ENCODE data around the gene GRPEL2.

The GRPEL2 gene, protein sequence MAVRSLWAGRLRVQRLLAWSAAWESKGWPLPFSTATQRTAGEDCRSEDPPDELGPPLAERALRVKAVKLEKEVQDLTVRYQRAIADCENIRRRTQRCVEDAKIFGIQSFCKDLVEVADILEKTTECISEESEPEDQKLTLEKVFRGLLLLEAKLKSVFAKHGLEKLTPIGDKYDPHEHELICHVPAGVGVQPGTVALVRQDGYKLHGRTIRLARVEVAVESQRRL

DNA sequence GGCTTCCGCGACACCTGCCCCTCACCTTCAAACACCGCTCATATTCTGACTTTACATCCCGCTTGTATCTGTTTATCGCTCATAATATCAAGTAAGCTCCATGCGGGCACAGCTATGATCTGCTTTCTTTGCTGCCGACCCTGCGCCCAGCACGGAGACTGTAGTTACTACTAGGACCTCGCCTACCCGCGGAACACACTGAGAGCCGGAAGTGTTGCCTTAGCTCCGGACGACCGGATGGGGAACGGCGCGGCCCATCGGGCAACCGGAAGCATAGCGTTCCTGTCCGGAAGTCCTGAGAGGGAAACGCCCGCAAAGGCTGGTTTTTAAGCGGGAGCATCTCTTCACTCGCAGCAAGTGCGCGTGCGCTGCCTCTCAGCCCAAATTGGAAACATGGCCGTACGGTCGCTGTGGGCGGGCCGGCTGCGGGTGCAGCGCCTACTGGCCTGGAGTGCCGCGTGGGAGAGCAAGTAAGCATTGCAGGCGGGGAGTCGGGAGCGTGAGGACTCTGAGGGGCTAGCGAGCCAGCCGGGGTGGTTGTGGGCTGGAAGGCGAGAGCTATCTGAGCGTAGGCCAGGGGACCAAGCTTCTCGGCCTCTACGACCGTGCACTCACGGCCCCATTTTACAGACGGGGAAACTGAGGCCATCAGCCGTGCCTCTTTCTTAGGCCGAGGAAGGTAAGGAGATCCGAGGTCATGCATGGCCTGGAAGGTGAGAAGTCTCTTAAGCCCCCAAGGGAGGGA is at the start of gene GRPEL2:
TSS of gene GRPEL2 (plus strand) at position 353 of the 745 bp plus-strand sequence. CDS start at position 394, 41 bp downstream.
- DNase-seq (ENCODE audit: low read depth in 3 of 3): peak; percentile 90 to 96 (median 91)

DNA sequence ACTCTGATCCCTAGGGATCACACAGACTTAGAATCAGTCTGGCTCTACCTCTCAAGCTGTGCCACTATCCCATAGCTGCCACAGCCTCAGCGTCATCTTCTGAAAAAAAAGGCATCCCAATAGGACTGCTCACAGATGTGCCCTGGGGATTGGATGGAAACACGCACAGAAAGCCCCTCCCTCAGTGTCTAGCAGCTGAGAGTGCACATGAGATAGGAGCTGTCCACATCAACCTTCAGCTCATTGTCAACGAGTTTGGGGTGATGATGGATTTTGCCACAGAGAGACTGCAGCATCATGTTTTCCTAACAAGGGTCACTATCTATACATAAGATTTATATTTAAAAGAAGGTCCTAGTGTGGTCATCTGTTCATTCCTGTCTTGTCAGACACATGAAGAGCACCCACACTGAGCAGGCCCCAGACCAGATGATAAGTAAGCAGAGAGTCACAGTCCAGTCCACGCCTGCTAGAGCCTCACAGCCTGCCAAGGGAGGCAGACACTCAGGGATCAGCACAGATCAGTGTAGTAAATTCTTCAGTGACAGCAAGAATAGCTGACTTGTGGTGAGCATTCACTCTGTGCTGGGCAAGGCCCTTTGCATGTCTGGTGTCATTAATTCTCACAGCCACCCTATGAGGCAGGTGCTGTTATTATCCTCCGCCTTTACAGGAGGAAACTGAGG is 47.8 kb upstream of the GRPEL2 start:
- DNase-seq (ENCODE audit: low read depth in 3 of 3): no peak

DNA sequence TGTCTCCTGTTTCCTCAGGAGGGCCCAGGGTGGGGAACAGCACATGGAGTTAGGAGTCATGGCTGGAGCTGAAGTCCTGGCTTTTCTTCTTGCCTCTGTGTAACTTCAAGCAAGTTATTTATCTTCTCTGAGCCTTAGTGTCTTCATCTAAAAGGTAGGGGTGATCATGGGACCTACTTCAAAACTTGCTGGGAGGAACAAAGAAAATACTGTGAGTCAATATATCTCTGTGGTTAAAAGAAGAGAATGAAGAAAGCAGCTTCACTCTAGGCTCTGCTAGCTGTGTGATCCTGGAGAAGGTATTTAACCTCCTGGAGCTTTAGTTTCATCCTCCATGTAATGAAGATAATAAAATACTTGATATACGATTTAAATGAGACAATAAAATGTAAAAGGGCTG is 47.1 kb upstream of the GRPEL2 start:
- no peak for DNase-seq (ENCODE audit: low read depth in 3 of 3)

DNA sequence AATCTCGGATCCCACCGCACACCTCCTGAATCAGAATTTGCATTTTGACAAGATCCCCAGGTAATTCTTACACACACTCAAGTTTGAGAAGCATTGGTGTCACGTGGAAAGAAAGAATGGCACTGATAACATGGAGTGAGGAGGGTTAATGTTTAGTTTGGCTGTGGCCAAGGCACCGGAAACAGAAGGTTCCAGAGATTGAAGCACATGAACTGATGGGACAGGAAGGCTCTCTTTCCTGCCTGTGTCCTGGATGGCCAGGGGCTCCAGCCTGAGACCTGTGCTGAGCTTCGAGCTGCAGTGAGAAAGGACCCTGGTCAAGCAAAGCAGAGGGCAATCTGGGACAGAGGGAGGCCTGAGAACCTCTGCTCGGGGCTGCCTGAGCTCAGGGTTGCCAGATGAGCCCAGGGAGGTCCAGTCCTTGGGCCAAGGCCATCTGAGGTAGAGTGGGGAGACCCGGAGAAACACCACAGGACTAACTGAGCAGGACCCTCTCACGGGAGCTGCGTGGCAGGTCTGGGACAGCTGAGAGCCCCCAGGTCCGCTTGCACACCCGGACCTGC is 46.4 kb upstream of the GRPEL2 start:
- DNase-seq (ENCODE audit: low read depth in 3 of 3): no peak

DNA sequence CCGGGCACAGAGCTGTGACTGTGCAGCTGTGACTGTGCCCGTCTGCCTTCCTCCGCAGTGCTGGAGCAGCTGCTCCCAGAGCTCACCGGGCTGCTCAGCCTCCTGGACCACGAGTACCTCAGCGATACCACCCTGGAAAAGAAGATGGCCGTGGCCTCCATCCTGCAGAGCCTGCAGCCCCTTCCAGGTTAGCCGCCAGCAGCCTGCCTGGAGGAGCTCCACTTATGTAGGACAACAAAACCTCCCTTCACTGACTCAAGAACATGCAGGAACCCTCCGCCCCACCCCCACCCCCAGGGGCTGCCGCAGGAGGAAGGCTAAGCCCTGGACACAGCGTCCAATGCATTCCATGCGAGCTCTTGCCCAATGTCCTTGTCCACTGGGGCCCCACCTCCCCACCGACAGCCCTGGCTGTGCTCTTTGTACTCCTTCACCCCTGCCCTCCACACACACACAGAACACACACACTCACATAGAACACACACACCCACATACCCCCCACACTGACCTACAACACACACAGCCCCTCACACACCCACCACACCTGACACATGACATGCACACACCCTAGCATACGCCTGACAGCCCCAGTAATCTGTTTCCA is 45.7 kb upstream of the GRPEL2 start:
- no peak for DNase-seq (ENCODE audit: low read depth in 3 of 3)

DNA sequence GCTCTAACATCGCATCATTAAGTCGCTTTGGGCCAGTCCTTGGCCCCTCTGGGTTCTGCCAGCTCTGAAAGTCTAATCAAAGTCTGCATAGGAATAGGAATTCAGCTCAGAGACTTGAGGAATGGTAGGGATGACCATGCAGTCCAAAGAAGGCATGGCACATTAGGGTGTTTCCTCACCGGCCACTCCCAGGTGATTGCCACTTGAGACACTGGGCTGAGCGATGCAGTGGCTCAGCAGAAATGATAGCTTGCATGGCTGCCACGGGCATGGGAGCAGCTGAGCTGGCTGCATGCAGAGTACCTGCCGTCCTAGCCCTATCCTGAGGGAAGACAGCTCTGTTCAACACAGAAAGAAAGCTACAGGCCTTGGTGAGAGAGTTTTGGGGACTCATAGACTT is 44.9 kb upstream of the GRPEL2 start:
- DNase-seq (ENCODE audit: low read depth in 3 of 3): no peak

DNA sequence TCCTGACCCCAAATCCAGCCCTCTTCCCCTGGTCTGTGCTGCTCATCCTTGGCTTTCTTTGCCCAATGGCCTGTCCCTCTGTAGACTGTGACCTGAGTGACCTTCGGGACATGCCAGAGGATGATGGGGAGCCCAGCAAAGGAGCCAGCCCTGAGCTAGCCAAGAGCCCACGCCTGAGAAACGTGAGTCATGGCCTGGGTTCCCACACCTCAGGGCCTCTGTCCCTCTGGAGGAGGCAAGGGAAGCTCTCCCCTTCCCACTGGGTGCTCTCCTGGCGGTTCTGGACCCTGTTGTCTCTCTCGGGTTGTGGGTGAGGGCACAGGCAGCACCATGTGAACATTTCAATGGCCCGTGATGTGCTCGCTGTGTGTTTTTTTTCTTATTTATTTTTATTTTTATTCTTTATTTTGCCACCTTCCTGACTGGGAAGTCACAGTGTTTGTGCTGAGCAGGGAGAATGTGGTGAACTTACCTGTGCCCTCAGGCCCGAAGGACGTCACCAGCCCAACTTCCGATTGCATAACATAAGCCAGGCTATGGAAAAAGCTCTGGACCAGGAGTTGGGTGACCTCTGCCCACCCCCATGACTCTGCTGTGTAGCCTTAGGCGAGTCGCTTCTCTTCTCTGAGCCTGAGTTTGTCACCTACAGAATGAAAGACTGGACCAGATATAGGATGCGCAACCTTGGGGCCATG is 44.1 kb upstream of the GRPEL2 start:
- DNase-seq (ENCODE audit: low read depth in 3 of 3): no peak

DNA sequence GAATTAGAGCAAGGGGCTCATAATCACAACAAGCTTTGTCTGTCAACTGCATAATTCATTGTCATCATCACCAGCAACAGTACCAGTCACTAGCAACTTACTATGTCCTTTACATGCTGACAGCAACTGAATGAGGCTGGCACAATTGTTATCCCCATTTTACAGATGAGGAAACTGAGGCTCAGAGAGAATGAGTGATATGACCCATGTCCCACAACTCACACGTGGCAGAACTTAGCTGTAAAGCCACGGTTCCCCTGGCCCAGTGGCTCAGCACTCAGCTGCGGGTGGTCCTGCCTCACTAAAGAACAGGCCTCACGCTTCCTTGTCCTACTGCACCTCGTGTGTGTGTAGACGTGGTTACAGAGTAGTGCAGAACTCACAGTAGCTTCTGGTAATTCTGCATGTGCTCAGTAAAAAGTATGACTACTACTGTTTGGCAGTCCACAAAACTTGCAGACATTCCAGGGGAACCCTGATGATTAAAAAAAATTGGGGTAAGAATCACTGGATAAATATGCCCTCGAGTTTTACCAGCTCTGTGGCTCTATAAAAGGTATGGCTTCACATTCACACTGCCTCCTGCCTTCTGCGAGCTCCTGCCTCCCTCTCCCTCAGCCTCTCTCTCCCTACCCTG is 43.4 kb upstream of the GRPEL2 start:
- no peak for DNase-seq (ENCODE audit: low read depth in 3 of 3)

DNA sequence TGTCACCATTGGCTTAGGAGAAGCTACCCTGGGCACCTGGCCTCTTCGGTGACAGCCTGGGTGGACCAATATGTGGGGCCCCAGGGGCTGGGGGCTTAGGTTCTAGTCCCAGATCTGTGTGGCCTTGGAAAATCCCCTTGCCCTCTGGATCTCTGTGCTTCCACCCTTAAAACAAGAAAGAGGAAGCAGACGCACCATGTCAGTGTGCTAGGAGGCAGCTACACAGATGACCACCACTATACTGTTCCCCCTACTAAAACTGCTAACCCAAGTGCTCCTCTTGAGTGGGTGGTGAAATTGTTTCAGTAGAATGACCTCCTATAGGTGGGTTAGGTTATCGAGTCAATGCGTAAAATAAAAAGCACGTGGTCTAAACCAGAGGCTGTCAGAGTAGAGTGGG is 42.7 kb upstream of the GRPEL2 start:
- DNase-seq (ENCODE audit: low read depth in 3 of 3): no peak

DNA sequence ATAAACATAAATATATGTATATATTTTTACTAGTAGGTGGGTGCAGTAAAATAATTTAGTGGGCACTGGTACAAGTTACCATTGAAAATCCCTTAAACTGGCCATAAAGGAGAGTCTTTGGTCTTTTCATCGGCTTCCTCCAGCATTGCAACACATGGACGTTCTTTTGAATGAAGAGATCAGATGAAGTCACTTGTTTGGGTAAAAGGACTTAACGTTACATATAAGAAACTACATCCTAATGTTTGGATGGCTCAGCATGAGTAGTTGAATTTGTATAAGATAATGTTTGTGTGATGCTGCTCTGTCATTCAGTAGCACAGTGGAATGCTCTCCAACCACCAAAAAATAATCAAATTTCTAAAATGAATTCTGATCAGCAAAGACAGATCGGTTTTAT is 42.1 kb upstream of the GRPEL2 start:
- DNase-seq (ENCODE audit: low read depth in 3 of 3): no peak

DNA sequence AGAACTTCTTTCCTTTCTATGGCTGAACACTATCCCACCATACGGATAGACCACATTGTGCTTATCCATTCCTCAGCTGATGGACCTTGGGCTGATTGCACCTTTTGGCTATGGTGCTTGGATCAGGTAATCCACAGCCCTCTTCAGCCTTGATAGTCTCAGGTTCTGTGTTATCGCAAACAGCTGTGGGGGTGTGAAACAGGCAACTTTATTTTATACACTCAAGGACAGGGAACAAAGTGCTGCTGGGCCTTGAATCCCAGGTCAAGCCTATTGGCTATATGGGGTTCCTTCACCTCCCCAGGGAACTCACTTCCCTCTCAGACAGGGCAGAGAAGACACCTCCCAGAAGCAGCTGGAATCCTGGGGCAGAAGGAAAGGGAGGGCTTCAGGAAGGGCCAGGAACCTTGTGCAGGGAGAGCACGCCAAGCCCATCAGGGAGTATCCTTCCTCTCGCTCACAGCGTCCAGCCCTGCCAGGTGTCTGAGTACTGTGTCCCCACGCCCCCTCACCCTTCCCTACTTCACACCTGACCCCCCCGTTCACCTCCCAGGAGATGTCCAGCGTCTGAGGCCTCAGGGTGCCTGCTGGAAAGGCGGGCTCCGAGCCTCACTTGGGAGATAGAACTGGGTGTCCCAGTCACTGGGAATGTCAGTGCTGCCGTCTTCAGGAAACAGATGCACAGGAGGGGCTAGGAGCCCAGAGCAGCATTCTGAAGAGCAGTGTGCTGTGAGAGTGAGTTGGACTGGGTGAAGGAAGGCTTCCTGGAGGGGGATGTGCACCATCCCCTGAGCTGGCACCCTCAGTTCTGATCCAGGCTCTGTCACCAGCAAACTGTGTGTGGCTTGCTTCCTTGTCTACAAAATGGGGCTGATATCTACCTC is 40.9 kb upstream of the GRPEL2 start:
- DNase-seq (ENCODE audit: low read depth in 3 of 3): no peak

DNA sequence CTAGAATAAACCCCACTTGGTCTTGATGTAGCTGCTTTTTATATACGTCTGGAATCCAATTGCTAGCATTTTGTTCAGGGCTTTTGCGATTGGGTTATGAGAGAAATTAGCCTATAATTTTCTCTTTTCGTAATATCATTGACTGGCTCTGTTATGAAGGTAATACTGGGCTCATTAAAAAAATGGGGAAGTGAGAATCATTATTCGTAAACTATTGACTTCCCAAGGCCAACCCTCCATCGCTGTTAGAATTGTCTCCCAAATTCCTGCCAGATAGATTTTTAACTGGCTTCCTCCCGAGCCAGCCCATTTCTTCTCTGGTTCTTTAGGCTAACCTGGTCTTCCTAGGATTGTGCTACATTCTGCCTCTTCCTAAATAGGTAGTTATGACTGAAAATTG is 35.9 kb upstream of the GRPEL2 start:
- DNase-seq (ENCODE audit: low read depth in 3 of 3): no peak

DNA sequence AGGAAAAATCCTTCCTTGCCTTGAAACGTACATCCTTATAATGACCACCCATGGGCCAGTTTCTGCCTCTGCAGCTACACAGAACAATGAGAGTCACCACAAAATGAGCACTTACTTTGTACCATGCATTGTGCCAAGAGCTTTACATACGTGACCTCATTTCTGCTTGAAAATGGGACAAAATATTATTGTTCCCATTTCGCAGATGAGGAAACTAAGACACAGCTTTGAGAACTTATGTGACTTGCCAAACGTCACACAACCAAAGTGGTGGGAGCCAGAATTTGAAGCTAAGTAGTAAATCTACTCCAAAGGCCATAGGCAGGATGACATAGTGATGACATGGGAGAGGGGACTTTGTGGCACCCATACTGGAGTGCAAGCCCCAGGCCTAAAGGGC is 34.8 kb upstream of the GRPEL2 start:
- DNase-seq (ENCODE audit: low read depth in 3 of 3): no peak

DNA sequence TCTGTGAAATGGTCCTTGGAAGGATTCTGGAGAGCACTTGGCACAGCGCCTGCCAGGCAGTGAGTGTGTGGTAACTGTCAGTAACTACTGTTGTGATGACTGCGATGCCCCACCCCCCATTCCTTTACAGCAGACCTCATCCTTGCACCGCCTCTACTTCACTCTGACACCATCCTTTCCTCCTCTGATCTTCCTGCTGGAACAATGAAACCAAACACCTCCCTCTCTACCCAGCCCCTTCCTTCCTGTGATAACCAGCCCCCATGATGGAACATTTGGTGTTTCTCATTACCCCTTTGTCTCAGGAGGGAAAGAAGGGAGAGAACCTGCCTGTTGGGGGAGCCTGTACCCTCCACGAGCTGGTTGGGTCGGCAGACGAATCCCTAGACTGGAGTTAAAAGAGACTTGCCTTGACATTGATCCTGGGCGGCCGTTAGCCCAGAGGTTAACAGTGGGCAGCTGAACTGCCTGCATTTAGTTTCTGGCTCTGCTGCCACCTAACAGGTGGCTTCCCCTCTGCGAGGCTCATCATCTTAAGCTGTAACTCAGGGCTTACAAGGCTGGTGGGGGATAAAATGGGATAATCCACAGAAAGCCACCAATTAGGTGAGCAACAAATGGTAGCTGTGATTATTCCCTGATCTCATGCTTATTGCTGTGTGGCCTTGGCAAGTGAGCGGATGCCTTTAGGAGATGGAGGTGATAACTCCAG is 34.2 kb upstream of the GRPEL2 start:
- DNase-seq (ENCODE audit: low read depth in 3 of 3): no peak

DNA sequence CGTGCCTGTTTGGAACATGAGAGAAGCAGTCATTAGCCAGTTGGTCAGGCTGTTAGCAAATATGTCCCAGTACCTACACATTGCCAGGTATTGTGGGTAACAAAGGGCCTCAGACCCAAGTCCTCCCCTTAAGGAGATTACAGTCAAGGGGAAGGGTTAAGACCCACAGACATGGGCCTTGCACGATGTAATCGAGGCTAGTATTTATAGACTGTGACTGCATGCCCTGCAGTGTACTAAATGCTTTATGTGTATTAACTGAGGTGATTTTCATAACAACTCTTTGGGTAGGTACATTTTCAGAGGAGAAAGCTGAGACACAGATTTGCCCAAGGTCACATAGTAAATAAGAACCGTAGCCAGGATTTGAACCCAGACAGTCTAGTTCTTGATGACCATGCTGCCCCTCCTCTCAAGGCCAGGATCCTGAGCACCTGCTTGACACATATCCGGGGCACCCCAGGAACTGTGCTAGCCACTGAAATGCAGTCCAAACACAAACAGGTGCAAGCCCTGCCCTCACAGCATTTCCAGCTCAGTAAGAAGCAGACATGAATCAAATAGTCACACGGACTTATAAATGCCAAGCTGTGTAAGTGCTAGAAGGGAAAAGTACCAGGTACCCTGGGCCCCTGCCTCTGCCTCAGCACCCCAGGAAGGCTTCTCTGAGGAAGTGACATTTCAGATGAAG is 32.0 kb upstream of the GRPEL2 start:
- DNase-seq (ENCODE audit: low read depth in 3 of 3): no peak

DNA sequence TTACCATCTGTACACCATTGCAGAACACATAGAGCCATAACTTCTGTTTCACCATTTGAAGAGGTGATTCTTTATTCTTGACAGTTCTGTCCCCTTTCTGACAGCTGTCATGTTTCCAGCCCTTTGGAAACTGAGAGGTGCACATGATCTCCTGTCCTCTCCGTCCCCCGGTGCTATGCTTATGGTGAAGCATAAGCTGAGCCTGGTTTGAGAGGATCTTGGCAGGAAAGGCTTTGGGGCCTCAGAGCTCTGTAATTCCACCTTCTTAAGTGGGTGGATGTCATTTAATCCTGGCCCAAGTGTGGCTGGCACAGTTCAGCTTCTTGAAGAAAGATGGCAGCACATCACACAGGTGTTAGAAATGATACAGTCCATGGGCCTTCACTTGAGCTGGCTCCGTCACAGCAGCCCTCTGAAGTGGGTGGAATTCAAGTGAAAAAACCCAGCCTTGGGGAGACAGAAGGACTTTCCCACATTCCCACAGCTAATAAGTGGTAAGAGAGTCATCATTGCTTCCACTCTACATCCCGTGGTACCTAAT is 30.7 kb upstream of the GRPEL2 start:
- DNase-seq (ENCODE audit: low read depth in 3 of 3): no peak

DNA sequence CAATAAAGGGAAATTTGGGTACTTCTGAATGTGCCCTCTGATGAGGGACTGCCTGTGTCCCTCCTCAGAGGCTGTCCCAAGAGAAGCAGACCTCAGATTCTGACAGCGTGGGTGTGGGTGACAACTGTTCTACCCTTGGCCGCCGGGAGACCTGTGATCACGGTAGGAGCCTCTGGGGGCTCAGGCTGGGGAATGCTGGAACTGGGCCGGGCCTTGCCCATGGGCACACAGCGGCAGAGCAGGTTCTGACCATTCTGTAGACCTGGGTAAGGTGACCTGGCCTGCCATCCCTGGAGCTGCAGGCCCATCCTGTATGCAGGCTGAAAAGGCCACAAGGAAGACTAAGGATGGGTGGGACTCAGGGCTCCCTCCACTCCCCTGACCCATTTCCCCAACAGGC is 29.5 kb upstream of the GRPEL2 start:
- no peak for DNase-seq (ENCODE audit: low read depth in 3 of 3)

DNA sequence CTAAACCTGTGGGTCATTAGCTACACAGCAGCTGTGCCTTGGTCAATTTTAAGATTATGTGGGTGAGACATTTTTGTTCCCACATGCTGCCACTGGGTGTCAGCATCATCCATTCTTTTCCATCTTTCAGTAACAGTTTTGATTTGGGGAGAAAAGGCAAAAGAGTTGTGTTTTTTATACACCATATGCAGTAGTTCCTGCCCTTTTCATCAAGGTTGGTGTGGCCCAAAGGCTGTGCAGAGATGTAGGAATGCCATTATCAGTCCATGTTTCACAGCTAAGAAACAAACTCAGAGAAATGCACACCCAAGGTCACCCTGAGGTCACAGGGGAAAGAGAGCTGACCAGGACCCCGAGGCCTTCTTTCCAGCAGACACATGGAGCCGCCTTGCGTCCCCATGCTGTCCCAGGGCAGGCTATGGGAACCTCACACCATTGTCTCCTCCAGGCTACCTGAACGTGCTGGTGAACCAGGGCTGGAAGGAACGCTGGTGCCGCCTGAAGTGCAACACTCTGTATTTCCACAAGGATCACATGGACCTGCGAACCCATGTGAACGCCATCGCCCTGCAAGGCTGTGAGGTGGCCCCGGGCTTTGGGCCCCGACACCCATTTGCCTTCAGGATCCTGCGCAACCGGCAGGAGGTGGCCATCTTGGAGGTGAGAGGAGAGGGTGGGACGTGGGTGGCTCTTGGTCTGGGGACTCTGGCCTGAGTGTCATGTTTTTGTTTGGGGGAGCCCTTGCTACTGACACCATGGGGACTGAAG is 27.8 kb upstream of the GRPEL2 start:
- DNase-seq (ENCODE audit: low read depth in 3 of 3): no peak
